Measurements from ENCODE around the gene HLA-B.

HLA-B gene

GRCh38 chr6:31308845-31309175 is 48.2 kb downstream of the HLA-B start:
- Histone ChIP-seq H3K36me3 (no peaks in the 10 kb centered on the region), H3K27ac (no peak overlapping the region), H3K27me3 (ENCODE audit: insufficient read depth, low read depth, severe bottlenecking) (peaks cover 41% of the 10 kb centered on the region), H3K4me3 (ENCODE audit: low read depth, low read length) (no peak overlapping the region), H3K9me3 (ENCODE audit: severe bottlenecking) (peaks cover 5% of the 10 kb centered on the region)
- TF ChIP-seq, protein P1, sequence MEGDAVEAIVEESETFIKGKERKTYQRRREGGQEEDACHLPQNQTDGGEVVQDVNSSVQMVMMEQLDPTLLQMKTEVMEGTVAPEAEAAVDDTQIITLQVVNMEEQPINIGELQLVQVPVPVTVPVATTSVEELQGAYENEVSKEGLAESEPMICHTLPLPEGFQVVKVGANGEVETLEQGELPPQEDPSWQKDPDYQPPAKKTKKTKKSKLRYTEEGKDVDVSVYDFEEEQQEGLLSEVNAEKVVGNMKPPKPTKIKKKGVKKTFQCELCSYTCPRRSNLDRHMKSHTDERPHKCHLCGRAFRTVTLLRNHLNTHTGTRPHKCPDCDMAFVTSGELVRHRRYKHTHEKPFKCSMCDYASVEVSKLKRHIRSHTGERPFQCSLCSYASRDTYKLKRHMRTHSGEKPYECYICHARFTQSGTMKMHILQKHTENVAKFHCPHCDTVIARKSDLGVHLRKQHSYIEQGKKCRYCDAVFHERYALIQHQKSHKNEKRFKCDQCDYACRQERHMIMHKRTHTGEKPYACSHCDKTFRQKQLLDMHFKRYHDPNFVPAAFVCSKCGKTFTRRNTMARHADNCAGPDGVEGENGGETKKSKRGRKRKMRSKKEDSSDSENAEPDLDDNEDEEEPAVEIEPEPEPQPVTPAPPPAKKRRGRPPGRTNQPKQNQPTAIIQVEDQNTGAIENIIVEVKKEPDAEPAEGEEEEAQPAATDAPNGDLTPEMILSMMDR (IDR thresholded peaks at IDR 0.05; ENCODE audit: low read depth, low read length): no peak
- DNase-seq: no peak

- no peaks in the 10 kb centered on the region for H3K36me3 ChIP-seq
- H3K4me3 ChIP-seq (ENCODE audit: low read depth, low read length): no peak overlapping the region
- no peak overlapping the region for H3K27ac ChIP-seq
- TF ChIP-seq, protein P1 (IDR thresholded peaks at IDR 0.05; ENCODE audit: low read depth, low read length): no peak
- DNase-seq: no peak
- peaks cover 47% of the 10 kb centered on the region for H3K27me3 ChIP-seq (ENCODE audit: insufficient read depth, low read depth, severe bottlenecking)
- H3K9me3 ChIP-seq (ENCODE audit: severe bottlenecking): peaks cover 5% of the 10 kb centered on the region
Observed at GRCh38 chr6:31308050-31308844, 48.7 kb downstream of the HLA-B start.

GRCh38 chr6:31307669-31308049 is 49.3 kb downstream of the HLA-B start:
- peaks cover 5% of the 10 kb centered on the region for H3K9me3 ChIP-seq (ENCODE audit: severe bottlenecking)
- H3K27me3 ChIP-seq (ENCODE audit: insufficient read depth, low read depth, severe bottlenecking): peaks cover 53% of the 10 kb centered on the region
- TF ChIP-seq, protein P1 (IDR thresholded peaks at IDR 0.05; ENCODE audit: low read depth, low read length): no peak
- DNase-seq: no peak
- no peak overlapping the region for H3K4me3 ChIP-seq (ENCODE audit: low read depth, low read length)
- H3K36me3 ChIP-seq: no peaks in the 10 kb centered on the region
- H3K27ac ChIP-seq: no peak overlapping the region

DNA sequence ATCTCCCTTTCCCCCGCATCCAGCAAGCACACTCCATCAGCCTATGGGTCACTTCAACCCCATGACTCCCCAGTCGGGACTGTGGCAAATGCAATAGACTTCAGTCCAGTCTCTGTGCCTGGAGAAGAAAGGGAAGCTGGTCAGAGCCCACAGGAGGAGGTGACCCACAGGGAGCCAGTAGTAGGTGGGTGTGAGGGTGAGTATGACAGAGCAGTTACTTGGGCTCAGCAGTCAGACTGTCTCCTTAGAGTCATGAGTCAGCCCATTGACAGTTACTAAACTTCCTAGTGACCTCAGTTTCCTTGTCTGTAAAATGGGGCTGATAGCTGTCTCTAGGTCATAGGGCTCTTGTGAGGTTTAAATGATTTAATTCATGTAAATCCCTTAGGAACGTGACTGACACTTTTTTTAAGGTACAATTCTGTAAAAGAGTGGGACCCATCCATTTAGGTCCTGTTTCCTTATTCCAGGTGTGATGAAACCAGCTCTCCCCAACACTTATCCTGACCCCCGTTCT is 51.2 kb downstream of the HLA-B start:
- TF ChIP-seq, protein P1 (IDR thresholded peaks at IDR 0.05; ENCODE audit: low read depth, low read length): no peak
- Histone ChIP-seq H3K36me3 (no peaks in the 10 kb centered on the region), H3K27me3 (ENCODE audit: insufficient read depth, low read depth, severe bottlenecking) (peaks cover 64% of the 10 kb centered on the region), H3K4me3 (ENCODE audit: low read depth, low read length) (no peak overlapping the region), H3K27ac (no peak overlapping the region), H3K9me3 (ENCODE audit: severe bottlenecking) (peaks cover 5% of the 10 kb centered on the region)
- no peak for DNase-seq

- DNase-seq: no peak
- no peak overlapping the region for H3K4me3 ChIP-seq (ENCODE audit: low read depth, low read length)
- H3K27ac ChIP-seq: no peak overlapping the region
- peaks cover 5% of the 10 kb centered on the region for H3K9me3 ChIP-seq (ENCODE audit: severe bottlenecking)
- H3K27me3 ChIP-seq (ENCODE audit: insufficient read depth, low read depth, severe bottlenecking): peaks cover 68% of the 10 kb centered on the region
- H3K36me3 ChIP-seq: no peaks in the 10 kb centered on the region
- TF ChIP-seq, protein P1 (IDR thresholded peaks at IDR 0.05; ENCODE audit: low read depth, low read length): no peak
Observed at GRCh38 chr6:31304683-31305082, 52.3 kb downstream of the HLA-B start.
